B cell (primary cell): Measurements from ENCODE around the gene MAN1A1. TPM values are rescaled to one million over a fixed set of nuclear protein-coding genes. Genes with fewer than 3 reads are reported as not detected.

ENCODE experiments used
- ATAC-seq: fragments of 200-7000 bp; cut with Tn5 transposase; one replicate; pipeline ENCODE4 v1.10.0; 2021; ENCODE audit warnings: low read depth, mild to moderate bottlenecking, moderate number of reproducible peaks, moderate library complexity
- CTCF ChIA-PET: fragments of 350-600 bp; sonication (Branson Sonifier 250); formaldehyde crosslinking; loops from one replicate; lab custom pipeline; 2021; ENCODE audit warnings: antibody characterized with exemption, inconsistent platforms; lab: Charles Lee
- POLR2A ChIA-PET: fragments of 350-600 bp; sonication (Branson Sonifier 250); formaldehyde crosslinking; loops from one replicate; lab custom pipeline; 2021; ENCODE audit warnings: antibody characterized with exemption; lab: Charles Lee
- DNase-seq: peaks from one replicate; pipeline ENCODE4 v3.0.0; 2013
- H2AFZ ChIP-seq: 2 replicates; pipeline ENCODE4 v1.6.1; 2012; ENCODE audit warnings: mild to moderate bottlenecking, low read depth, low read length; ENCODE audit not compliant: insufficient read depth, poor library complexity, severe bottlenecking
- H3K27ac ChIP-seq, 2 donors: 1 replicate in 1 of 2; 2 replicates in 1 of 2; pipeline ENCODE4 v1.5.1; 2012 to 2013; ENCODE audit warnings: low read length in 2 of 2, mild to moderate bottlenecking in 2 of 2, moderate library complexity in 1 of 2
- H3K27me3 ChIP-seq, 4 experiments: fragments of 200-600 bp in 1 of 4; sonication (generic) in 1 of 4; replicated peaks in 1 of 4; 1 replicate in 2 of 4; 2 replicates in 2 of 4; pipeline versions ENCODE4 v1.6.1 to v1.7.0; 2013 to 2016; ENCODE audit warnings: low read length in 3 of 4, mild to moderate bottlenecking in 2 of 4, mixed read lengths in 1 of 4, moderate library complexity in 1 of 4; ENCODE audit not compliant: insufficient read depth in 4 of 4, control insufficient read depth in 3 of 4; ENCODE audit errors: control extremely low read depth in 1 of 4
- H3K36me3 ChIP-seq, 2 experiments: replicated peaks in 1 of 2; 1 replicate in 1 of 2; 2 replicates in 1 of 2; pipeline versions ENCODE4 v1.6.1 to v1.7.1; 2013; ENCODE audit warnings: low read length in 1 of 2; ENCODE audit not compliant: insufficient read depth in 2 of 2, control insufficient read depth in 1 of 2; ENCODE audit errors: control extremely low read depth in 1 of 2, extremely low read depth in 1 of 2
- H3K4me1 ChIP-seq, 2 donors: fragments of 200-600 bp in 1 of 2; sonication (generic) in 1 of 2; 1 replicate in 1 of 2; 2 replicates in 1 of 2; pipeline versions ENCODE4 v1.5.1 to v1.6.1; 2013 to 2017; ENCODE audit warnings: low read length in 2 of 2; ENCODE audit not compliant: control insufficient read depth in 2 of 2, insufficient read depth in 2 of 2
- H3K4me2 ChIP-seq: replicated peaks from 2 replicates; pipeline ENCODE3; 2012; ENCODE audit warnings: mild to moderate bottlenecking, low read depth, low read length; ENCODE audit not compliant: poor library complexity, severe bottlenecking
- H3K4me3 ChIP-seq, 5 experiments: fragments of 200-600 bp in 1 of 5; sonication (generic) in 1 of 5; 1 replicate in 3 of 5; 2 replicates in 2 of 5; pipeline versions ENCODE4 v1.5.1 to v1.7.0; 2011 to 2016; ENCODE audit warnings: low read length in 4 of 5, mild to moderate bottlenecking in 4 of 5, low read depth in 2 of 5, control low read depth in 1 of 5, moderate library complexity in 1 of 5; ENCODE audit not compliant: insufficient read depth in 1 of 5; ENCODE audit errors: control extremely low read depth in 1 of 5, extremely low read depth in 1 of 5
- H3K79me2 ChIP-seq: fragments of 200-600 bp; sonication (generic); one replicate; pipeline ENCODE4 v1.6.0; 2016; ENCODE audit warnings: low read length; ENCODE audit not compliant: control insufficient read depth, insufficient read depth
- H3K9ac ChIP-seq: fragments of 200-600 bp; sonication (generic); 2 replicates; pipeline ENCODE4 v1.6.1; 2017; ENCODE audit warnings: mild to moderate bottlenecking, low read length, moderate library complexity
- H3K9me3 ChIP-seq, 3 donors: one replicate each; pipeline versions ENCODE4 v1.6.1 to v1.7.1; 2013; ENCODE audit warnings: low read length in 2 of 3; ENCODE audit not compliant: control insufficient read depth in 2 of 3, insufficient read depth in 1 of 3; ENCODE audit errors: control extremely low read depth in 1 of 3
- H4K20me1 ChIP-seq: 2 replicates; pipeline ENCODE4 v1.6.0; 2012; ENCODE audit warnings: mild to moderate bottlenecking, low read length; ENCODE audit not compliant: insufficient read depth, control insufficient read depth, poor library complexity, severe bottlenecking
- H3K27ac Mint-ChIP-seq: one replicate; pipeline ENCODE4 v1.8.0; 2021; ENCODE audit warnings: mixed read lengths
- H3K27me3 Mint-ChIP-seq: one replicate; pipeline ENCODE4 v1.8.0; 2021; ENCODE audit warnings: mixed read lengths
- H3K4me1 Mint-ChIP-seq: one replicate; pipeline ENCODE4 v1.8.0; 2021; ENCODE audit warnings: mixed read lengths
- H3K4me3 Mint-ChIP-seq: one replicate; pipeline ENCODE4 v1.8.0; 2021; ENCODE audit warnings: mixed read lengths
- H3K9me3 Mint-ChIP-seq: one replicate; pipeline ENCODE4 v1.8.0; 2022; ENCODE audit warnings: mixed read lengths; ENCODE audit not compliant: insufficient read depth
- CTCF ChIP-seq: fragments of 200-600 bp; IDR thresholded peaks from one replicate; pipeline ENCODE4 v1.8.0; 2022; ENCODE audit warnings: antibody characterized with exemption, mild to moderate bottlenecking
- EZH2 ChIP-seq: IDR thresholded peaks from 2 replicates; pipeline ENCODE4 v1.6.1; 2012; ENCODE audit warnings: borderline replicate concordance, low read depth, mild to moderate bottlenecking, moderate library complexity, low read length; ENCODE audit not compliant: insufficient read depth, poor library complexity, severe bottlenecking
- WGBS: methylation state at CpG from one replicate; pipeline ENCODE4 v1.1.5; 2013; ENCODE audit warnings: missing lambda C conversion rate; ENCODE audit not compliant: insufficient coverage; 5-methylcytosine and 5-hydroxymethylcytosine counted together
- intact Hi-C: fragments of 100-400 bp; cut with micrococcal nuclease; formaldehyde crosslinking; loops from one replicate; pipeline ENCODE4 v1.10.0; 2022
- polyA plus RNA-seq: library from polyadenylated mRNA; depleted of rRNA; stranded (reverse); fragments of >200 nt; gene quantifications from 2 replicates; pipeline ENCODE4 v1.2.3, GENCODE V29; 2012
- total RNA-seq, 2 donors: library from RNA; stranded (reverse); fragments of 120-200 nt in 1 of 2; gene quantifications; 1 replicate in 1 of 2; 2 replicates in 1 of 2; pipeline versions ENCODE4 v1.2.3 to v1.2.4, GENCODE V29; 2013 to 2022

MAN1A1 gene
- total and polyA plus RNA-seq, 2 donors (not counting 1 experiment from before 2014, with no cell fraction given) = 5.1 to 31.7 TPM

DNA sequence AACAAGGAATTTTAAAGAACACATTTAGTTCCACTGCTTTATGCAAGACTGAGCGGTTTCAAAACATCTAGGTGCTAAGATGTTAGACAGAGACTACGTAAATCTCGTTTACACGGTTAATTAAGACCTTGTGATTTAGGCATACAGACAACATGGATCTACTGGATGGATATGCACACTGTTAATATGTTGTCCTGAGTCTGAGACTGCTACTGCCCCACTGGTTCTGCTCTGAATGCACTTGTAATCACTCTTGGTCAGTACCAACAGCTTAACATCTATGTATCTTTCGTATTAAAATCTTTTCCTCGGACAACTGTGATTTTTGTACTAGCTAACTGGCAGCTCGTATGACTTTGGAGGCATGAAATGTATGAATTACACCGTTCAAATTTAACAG is 3.1 kb downstream of the MAN1A1 start:
- H3K4me3 ChIP-seq = peak overlapping the region in 3 of 5 experiments; percentile 87 to 95 (median 88)
- ATAC-seq (no peak), DNase-seq (peak; percentile 30)
- WGBS = 35% methylated on average over 4 of the region's 8 CpGs
- no peaks in the 10 kb centered on the region for H3K9me3 ChIP-seq
- peaks cover 28 to 35% of the 10 kb centered on the region in 2 donors for H3K4me1 ChIP-seq
- POLR2A ChIA-PET = no interaction called here
- no peaks in the 10 kb centered on the region for H3K27me3 ChIP-seq
- Mint-ChIP-seq H3K4me3 (peak overlapping the region; percentile 90), H3K27me3 (no peaks in the 10 kb centered on the region), H3K27ac (peak overlapping the region; percentile 4), H3K4me1 (peaks cover 39% of the 10 kb centered on the region), H3K9me3 (no peaks in the 10 kb centered on the region)
- peaks cover 68% of the 10 kb centered on the region for H3K79me2 ChIP-seq
- CTCF ChIA-PET = interaction anchor here (0.6 to 3.2 kb wide), 6 partner anchors 11 to 781 kb away, joined by 3 to 21 read pairs (median 3); no protein-coding TSS in a partner anchor
- peak overlapping the region; percentile 53 for H2AFZ ChIP-seq
- no peaks in the 10 kb centered on the region for H3K36me3 ChIP-seq
- H3K27ac ChIP-seq = peak overlapping the region in 1 of 2 donors; percentile 23
- H3K4me2 ChIP-seq = peak overlapping the region; percentile 92
- no peaks in the 10 kb centered on the region for H4K20me1 ChIP-seq
- intact Hi-C loops = loop anchor here (5.0 kb wide), 5 partner anchors 454 to 1744 kb away; partner anchors contain the start of genes ASF1A, CEP85L and GOPC
- peak overlapping the region; percentile 94 for H3K9ac ChIP-seq
- TF ChIP-seq EZH2 (no peak), CTCF (no peak)

- TF ChIP-seq CTCF (no peak), EZH2 (no peak)
- POLR2A ChIA-PET = no interaction called here
- Histone ChIP-seq H3K9me3 (no peaks in the 10 kb centered on the region), H3K4me1 (peaks cover 32 to 42% of the 10 kb centered on the region in 2 donors), H3K9ac (no peak overlapping the region), H3K36me3 (no peaks in the 10 kb centered on the region), H3K4me3 (no peak overlapping the region), H3K27me3 (no peaks in the 10 kb centered on the region), H3K79me2 (peaks cover 66% of the 10 kb centered on the region), H4K20me1 (no peaks in the 10 kb centered on the region), H3K27ac (peak overlapping the region in 1 of 2 donors; percentile 22), H3K4me2 (no peak overlapping the region), H2AFZ (no peak overlapping the region)
- Mint-ChIP-seq H3K27me3 (no peaks in the 10 kb centered on the region), H3K4me3 (peak overlapping the region; percentile 1), H3K4me1 (peaks cover 49% of the 10 kb centered on the region), H3K9me3 (no peaks in the 10 kb centered on the region), H3K27ac (no peak overlapping the region)
- intact Hi-C loops = loop anchor here (5.0 kb wide), 5 partner anchors 453 to 1743 kb away; partner anchors contain the start of genes ASF1A, CEP85L and GOPC
- ATAC-seq (no peak), DNase-seq (no peak)
- WGBS = no CpG with 5 or more reads among the region's 2 CpGs
- CTCF ChIA-PET = interaction anchor here (0.9 kb wide), 1 partner anchor 9 kb away, joined by 3 read pairs; no protein-coding TSS in a partner anchor
Measured at GRCh38 chr6:119345114-119345513, 4.4 kb downstream of the MAN1A1 start.
